RWPE2 (cell line): ENCODE data around the gene ITLN2.
A peak's percentile ranks its signal among the peaks of the same experiment; 100 is the strongest.
"Not testable (repeated sequence)": the region's sequence is repeated elsewhere in the genome, so short reads cannot be mapped to it uniquely, and the experiment has no call there.

Source experiments
- ATAC-seq: fragments of 200-7000 bp; cut with Tn5 transposase; 3 replicates; pipeline ENCODE4 v1.9.1; 2021; ENCODE audit warnings: low read depth
- DNase-seq: peaks from one replicate; pipeline ENCODE4 v3.0.0-alpha.2; 2020; ENCODE audit warnings: low spot score
- H3K27ac ChIP-seq: fragments of 450-650 bp; 2 replicates; pipeline ENCODE4 v1.5.1; 2017; ENCODE audit warnings: mild to moderate bottlenecking; ENCODE audit not compliant: poor library complexity, severe bottlenecking
- H3K27me3 ChIP-seq: fragments of 250-450 bp; sonication (Bioruptor Pico); 2 replicates; pipeline ENCODE4 v1.5.1; 2021; ENCODE audit warnings: mild to moderate bottlenecking, moderate library complexity; ENCODE audit not compliant: insufficient read depth, poor library complexity, severe bottlenecking
- H3K36me3 ChIP-seq: fragments of 250-450 bp; sonication (Bioruptor Pico); 2 replicates; pipeline ENCODE4 v1.5.1; 2020; ENCODE audit warnings: low read depth, mild to moderate bottlenecking, moderate library complexity
- H3K4me1 ChIP-seq: fragments of 250-450 bp; sonication (Bioruptor Pico); 2 replicates; pipeline ENCODE4 v1.5.1; 2021; ENCODE audit warnings: mild to moderate bottlenecking, moderate library complexity; ENCODE audit not compliant: insufficient read depth, poor library complexity, severe bottlenecking
- H3K4me3 ChIP-seq: fragments of 250-450 bp; sonication (Bioruptor Pico); 2 replicates; pipeline ENCODE4 v1.5.1; 2021; ENCODE audit warnings: mild to moderate bottlenecking, moderate library complexity; ENCODE audit not compliant: severe bottlenecking
- H3K9me3 ChIP-seq: fragments of 250-450 bp; sonication (Bioruptor Pico); 2 replicates; pipeline ENCODE4 v1.5.1; 2021; ENCODE audit warnings: mild to moderate bottlenecking, moderate library complexity; ENCODE audit not compliant: severe bottlenecking
- TF ChIP-seq, protein P1 (sequence below): fragments of 450-650 bp; IDR thresholded peaks from one replicate; pipeline ENCODE4 v1.5.1; 2017; ENCODE audit warnings: mild to moderate bottlenecking, moderate library complexity; ENCODE audit not compliant: poor library complexity, severe bottlenecking

The ITLN2 gene

DNA sequence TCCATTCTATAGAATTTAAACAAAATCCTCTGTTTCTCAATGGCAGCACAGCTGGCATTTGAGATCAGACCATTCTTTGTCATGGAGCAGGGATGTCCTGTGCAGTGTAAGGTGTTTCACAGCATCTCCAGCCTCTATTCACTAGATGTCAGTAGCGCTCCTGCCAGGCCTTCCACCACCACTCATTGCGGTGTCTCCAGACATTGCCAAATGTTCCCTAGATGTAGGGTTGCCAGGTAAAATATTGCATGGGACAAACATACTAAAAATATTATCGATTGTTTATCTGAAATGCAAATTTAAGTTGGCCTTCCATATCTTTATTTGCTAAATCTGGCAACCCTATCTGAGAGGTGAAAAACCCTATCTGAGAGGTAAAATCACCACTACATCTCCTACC lies 11.7 kb downstream of the ITLN2 start:
- Histone ChIP-seq H3K4me3 (no peak overlapping the region), H3K27me3 (no peaks in the 10 kb centered on the region), H3K36me3 (no peaks in the 10 kb centered on the region), H3K9me3 (no peaks in the 10 kb centered on the region), H3K4me1 (peaks cover 7% of the 10 kb centered on the region), H3K27ac (no peak overlapping the region)
- DNase-seq (no peak), ATAC-seq (peak; percentile 81; the same call in 2 of the 3 replicates)
- TF ChIP-seq, protein P1, sequence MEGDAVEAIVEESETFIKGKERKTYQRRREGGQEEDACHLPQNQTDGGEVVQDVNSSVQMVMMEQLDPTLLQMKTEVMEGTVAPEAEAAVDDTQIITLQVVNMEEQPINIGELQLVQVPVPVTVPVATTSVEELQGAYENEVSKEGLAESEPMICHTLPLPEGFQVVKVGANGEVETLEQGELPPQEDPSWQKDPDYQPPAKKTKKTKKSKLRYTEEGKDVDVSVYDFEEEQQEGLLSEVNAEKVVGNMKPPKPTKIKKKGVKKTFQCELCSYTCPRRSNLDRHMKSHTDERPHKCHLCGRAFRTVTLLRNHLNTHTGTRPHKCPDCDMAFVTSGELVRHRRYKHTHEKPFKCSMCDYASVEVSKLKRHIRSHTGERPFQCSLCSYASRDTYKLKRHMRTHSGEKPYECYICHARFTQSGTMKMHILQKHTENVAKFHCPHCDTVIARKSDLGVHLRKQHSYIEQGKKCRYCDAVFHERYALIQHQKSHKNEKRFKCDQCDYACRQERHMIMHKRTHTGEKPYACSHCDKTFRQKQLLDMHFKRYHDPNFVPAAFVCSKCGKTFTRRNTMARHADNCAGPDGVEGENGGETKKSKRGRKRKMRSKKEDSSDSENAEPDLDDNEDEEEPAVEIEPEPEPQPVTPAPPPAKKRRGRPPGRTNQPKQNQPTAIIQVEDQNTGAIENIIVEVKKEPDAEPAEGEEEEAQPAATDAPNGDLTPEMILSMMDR, result peak; percentile 62

DNA sequence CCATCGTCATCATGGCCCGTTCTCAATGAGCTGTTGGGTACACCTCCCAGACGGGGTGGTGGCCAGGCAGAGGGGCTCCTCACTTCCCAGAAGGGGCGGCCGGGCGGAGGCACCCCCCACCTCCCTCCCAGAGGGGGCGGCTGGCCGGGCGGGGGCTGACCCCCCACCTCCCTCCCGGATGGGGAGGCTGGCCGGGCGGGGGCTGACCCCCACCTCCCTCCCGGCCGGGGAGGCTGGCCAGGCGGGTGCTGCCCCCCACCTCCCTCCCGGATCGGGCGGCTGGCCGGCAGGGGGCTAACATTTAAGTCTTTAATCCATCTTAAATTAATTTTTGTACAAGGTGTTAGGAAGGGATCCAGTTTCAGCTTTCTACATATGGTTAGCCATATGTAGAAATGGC lies 17.9 kb downstream of the ITLN2 start:
- not testable (repeated sequence) for DNase-seq, ATAC-seq

DNA sequence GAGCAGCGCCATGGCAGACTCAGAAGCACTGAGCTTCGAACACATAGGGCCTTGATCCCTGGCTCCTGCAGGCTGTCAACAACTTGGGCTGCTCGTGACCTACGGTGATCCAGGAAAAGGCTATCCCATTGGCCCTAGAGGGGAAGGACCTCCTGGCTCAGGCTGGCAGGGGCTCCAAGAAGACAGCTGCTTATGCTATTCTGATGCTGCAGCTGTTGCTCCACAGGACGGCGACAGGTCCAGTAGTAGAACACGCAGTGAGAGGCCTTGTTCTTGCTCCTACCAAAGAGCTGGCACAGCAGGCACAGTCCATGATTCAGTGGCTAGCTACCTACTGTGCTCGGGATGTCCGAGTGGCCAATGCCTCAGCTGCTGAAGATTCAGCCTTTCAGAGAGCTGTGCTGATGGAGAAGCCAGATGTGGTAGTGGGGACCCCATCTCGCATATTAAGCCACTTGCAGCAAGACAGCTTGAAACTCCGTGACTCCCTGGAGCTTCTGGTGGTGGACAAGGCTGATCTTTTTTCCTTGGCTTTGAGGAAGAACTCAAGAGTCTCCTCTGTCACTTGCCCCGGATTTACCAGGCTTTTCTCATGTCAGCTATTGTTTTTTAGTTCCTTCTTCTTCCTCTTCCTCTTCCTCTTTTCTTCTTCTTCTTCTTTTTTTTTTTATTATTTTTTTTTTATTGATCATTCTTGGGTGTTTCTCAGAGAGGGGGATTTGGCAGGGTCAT lies 18.9 kb downstream of the ITLN2 start:
- no peak overlapping the region for H3K4me3 ChIP-seq
- H3K27me3 ChIP-seq, result no peaks in the 10 kb centered on the region
- ATAC-seq (no peak), DNase-seq (no peak)
- no peaks in the 10 kb centered on the region for H3K36me3 ChIP-seq
- H3K9me3 ChIP-seq, result no peaks in the 10 kb centered on the region
- H3K27ac ChIP-seq, result no peak overlapping the region
- TF ChIP-seq, protein P1, result no peak
- no peaks in the 10 kb centered on the region for H3K4me1 ChIP-seq

More for the DNA sequence above, 17.9 kb downstream of the ITLN2 start:
- H3K9me3 ChIP-seq, H3K4me3 ChIP-seq, H3K36me3 ChIP-seq, H3K4me1 ChIP-seq, H3K27me3 ChIP-seq, H3K27ac ChIP-seq: not testable (repeated sequence)

DNA sequence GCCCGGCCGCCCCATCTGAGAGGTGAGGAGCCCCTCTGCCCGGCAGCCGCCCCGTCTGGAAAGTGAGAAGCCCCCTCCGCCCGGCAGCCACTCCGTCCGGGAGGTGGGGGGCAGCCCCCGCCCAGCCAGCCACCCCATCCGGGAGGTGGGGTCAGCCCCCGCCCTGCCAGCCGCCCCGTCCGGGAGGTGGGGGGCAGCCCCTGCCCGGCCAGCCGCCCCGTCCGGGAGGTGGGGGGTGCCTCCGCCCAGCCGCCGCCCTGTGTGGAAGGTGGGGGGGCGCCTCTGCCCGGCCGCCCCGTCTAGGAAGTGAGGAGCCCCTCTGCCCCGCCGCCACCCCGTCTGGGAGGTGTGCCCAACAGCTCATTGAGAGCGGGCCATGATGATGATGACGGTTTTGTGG lies 21.3 kb downstream of the ITLN2 start:
- H3K27me3 ChIP-seq, H3K36me3 ChIP-seq, H3K27ac ChIP-seq, DNase-seq, ATAC-seq, H3K4me3 ChIP-seq, H3K9me3 ChIP-seq, H3K4me1 ChIP-seq: not testable (repeated sequence)

DNA sequence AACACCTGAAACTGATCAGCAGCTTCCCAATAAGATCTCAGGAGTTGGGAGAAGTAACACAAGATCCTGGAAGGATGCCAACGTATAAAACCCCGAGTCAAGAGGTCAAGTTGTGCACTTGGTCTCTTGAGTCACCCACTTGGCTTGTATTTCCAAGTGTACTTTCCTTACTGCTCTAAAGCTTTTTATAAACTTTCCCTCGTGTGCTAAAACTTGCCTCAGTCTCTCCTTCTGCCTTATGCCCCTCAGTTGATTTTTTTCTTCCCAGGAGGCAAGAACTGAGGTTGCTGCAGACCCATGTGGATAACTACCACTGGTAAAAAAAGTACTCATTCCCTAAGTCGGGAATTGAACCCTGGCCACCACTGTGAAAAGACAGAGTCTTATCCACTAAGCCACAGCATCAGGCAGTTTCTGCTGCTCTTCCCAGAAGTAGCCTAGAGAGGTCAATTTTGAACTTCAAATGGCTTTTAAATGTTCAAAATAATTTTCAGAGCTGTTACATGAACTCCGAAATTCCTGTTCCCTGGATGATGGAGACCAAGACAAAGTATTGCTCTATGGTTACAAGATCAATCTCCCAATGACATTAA lies 28.9 kb downstream of the ITLN2 start:
- no peaks in the 10 kb centered on the region for H3K9me3 ChIP-seq
- no peaks in the 10 kb centered on the region for H3K27me3 ChIP-seq
- H3K36me3 ChIP-seq, result no peaks in the 10 kb centered on the region
- no peak overlapping the region for H3K27ac ChIP-seq
- no peak overlapping the region for H3K4me3 ChIP-seq
- H3K4me1 ChIP-seq, result no peaks in the 10 kb centered on the region
- no peak for ATAC-seq
- no peak for DNase-seq
- TF ChIP-seq, protein P1, result no peak
